GM19468 (cell line): ENCODE measurements around the gene UBAC2.

ENCODE experiments used
- ATAC-seq: cut with Tn5 transposase; IDR thresholded peaks from one replicate; pipeline ENCODE4 v1.9.1; 2021; ENCODE audit warnings: mild to moderate bottlenecking, moderate library complexity, moderate number of reproducible peaks; ENCODE audit not compliant: unreplicated experiment; ENCODE audit errors: extremely low read depth

Gene UBAC2

GRCh38 chr13:99179460-99179859 is 21.2 kb upstream of the UBAC2 start:
- ATAC-seq, result no peak

GRCh38 chr13:99182439-99182838 is 18.2 kb upstream of the UBAC2 start:
- ATAC-seq, result no peak

- ATAC-seq, result no peak
These were observed 15.0 kb upstream of the UBAC2 start for GRCh38 chr13:99185606-99186005.

GRCh38 chr13:99190147-99190985 is 10.3 kb upstream of the UBAC2 start:
- ATAC-seq, result no peak

GRCh38 chr13:99191336-99191899 is 9.2 kb upstream of the UBAC2 start:
- no peak for ATAC-seq

GRCh38 chr13:99191900-99192399 is 8.7 kb upstream of the UBAC2 start:
- no peak for ATAC-seq

- no peak for ATAC-seq
These were observed 8.2 kb upstream of the UBAC2 start for GRCh38 chr13:99192480-99192879.

- no peak for ATAC-seq
These were observed 7.5 kb upstream of the UBAC2 start for GRCh38 chr13:99193152-99193551.

- ATAC-seq, result no peak
These were observed 4.1 kb upstream of the UBAC2 start for GRCh38 chr13:99196466-99197116.

- no peak for ATAC-seq
These were observed 3.5 kb upstream of the UBAC2 start for GRCh38 chr13:99197117-99197651.

GRCh38 chr13:99199541-99200431 is 868 bp upstream of the UBAC2 start:
- ATAC-seq, result no peak

- no peak for ATAC-seq
These were observed 3.2 kb downstream of the UBAC2 start for GRCh38 chr13:99203601-99204579.

GRCh38 chr13:99205621-99206220 is 5.1 kb downstream of the UBAC2 start:
- ATAC-seq, result no peak

- no peak for ATAC-seq
These were observed 5.6 kb downstream of the UBAC2 start for GRCh38 chr13:99206226-99206625.

- ATAC-seq, result no peak
These were observed 6.2 kb downstream of the UBAC2 start for GRCh38 chr13:99206873-99207272.

- no peak for ATAC-seq
These were observed 6.9 kb downstream of the UBAC2 start for GRCh38 chr13:99207511-99207910.

GRCh38 chr13:99208185-99208584 is 7.5 kb downstream of the UBAC2 start:
- ATAC-seq, result no peak

- ATAC-seq, result no peak
These were observed 8.3 kb downstream of the UBAC2 start for GRCh38 chr13:99208845-99209527.
